GM06990 (cell line): Measurements from ENCODE around the gene KRTAP10-9.
"Not testable (repeated sequence)": the region's sequence is repeated elsewhere in the genome, so short reads cannot be mapped to it uniquely, and the experiment has no call there.

Experiments used
- DNase-seq: peaks from one replicate; pipeline ENCODE4 v3.0.0-alpha.2; 2011; ENCODE audit not compliant: insufficient read length; ENCODE audit errors: extremely low read depth
- H3K27me3 ChIP-seq: replicated peaks from 2 replicates; pipeline ENCODE4 v1.6.0; 2011; ENCODE audit warnings: low read length; ENCODE audit not compliant: control insufficient read depth, insufficient read depth
- H3K36me3 ChIP-seq: 2 replicates; pipeline ENCODE4 v1.5.1; 2011; ENCODE audit warnings: low read length; ENCODE audit not compliant: control insufficient read depth, insufficient read depth
- H3K4me3 ChIP-seq: replicated peaks from 2 replicates; pipeline ENCODE4 v1.5.1; 2011; ENCODE audit warnings: low read depth, mild to moderate bottlenecking, control low read depth, low read length
- CTCF ChIP-seq: IDR thresholded peaks from 2 replicates; pipeline ENCODE4 v1.5.1; 2011; ENCODE audit warnings: low read length, control low read depth, mild to moderate bottlenecking, inconsistent platforms; ENCODE audit not compliant: insufficient read depth, poor library complexity, severe bottlenecking

KRTAP10-9 gene

GRCh38 chr21:44626262-44626661 lies 631 bp upstream of the KRTAP10-9 start:
- no peak overlapping the region for H3K4me3 ChIP-seq
- no peak for TF ChIP-seq CTCF
- H3K36me3 ChIP-seq: no peaks in the 10 kb centered on the region
- no peak for DNase-seq
- no peaks in the 10 kb centered on the region for H3K27me3 ChIP-seq

- H3K27me3 ChIP-seq: not testable (repeated sequence)
These were observed 409 bp downstream of the KRTAP10-9 start for GRCh38 chr21:44627181-44627822.

GRCh38 chr21:44627831-44628233 lies 939 bp downstream of the KRTAP10-9 start:
- H3K36me3 ChIP-seq, H3K27me3 ChIP-seq, H3K4me3 ChIP-seq, DNase-seq: not testable (repeated sequence)

More at GRCh38 chr21:44627181-44627822, 409 bp downstream of the KRTAP10-9 start:
- DNase-seq, H3K36me3 ChIP-seq, H3K4me3 ChIP-seq: not testable (repeated sequence)

- no peak for DNase-seq
- no peak overlapping the region for H3K4me3 ChIP-seq
- TF ChIP-seq CTCF: no peak
- no peaks in the 10 kb centered on the region for H3K27me3 ChIP-seq
- H3K36me3 ChIP-seq: no peaks in the 10 kb centered on the region
These were observed 2.0 kb downstream of the KRTAP10-9 start for GRCh38 chr21:44628707-44629391.

- no peaks in the 10 kb centered on the region for H3K27me3 ChIP-seq
- H3K4me3 ChIP-seq: no peak overlapping the region
- H3K36me3 ChIP-seq: no peaks in the 10 kb centered on the region
- no peak for DNase-seq
- no peak for TF ChIP-seq CTCF
These were observed 3.5 kb downstream of the KRTAP10-9 start for GRCh38 chr21:44630440-44630839.

- Histone ChIP-seq H3K27me3 (no peaks in the 10 kb centered on the region), H3K4me3 (no peak overlapping the region), H3K36me3 (no peaks in the 10 kb centered on the region)
- no peak for DNase-seq
- no peak for TF ChIP-seq CTCF
These were observed 5.2 kb downstream of the KRTAP10-9 start for GRCh38 chr21:44632067-44632466.
